ENCODE measurements around the gene KRTAP1-5. TPM values are rescaled to one million over a fixed set of nuclear protein-coding genes. Genes with fewer than 3 reads are reported as not detected.
A peak's percentile ranks its signal among the peaks of the same experiment; 100 is the strongest.

The KRTAP1-5 gene
- total RNA-seq, 4 donors from 2014 or later: not detected

DNA sequence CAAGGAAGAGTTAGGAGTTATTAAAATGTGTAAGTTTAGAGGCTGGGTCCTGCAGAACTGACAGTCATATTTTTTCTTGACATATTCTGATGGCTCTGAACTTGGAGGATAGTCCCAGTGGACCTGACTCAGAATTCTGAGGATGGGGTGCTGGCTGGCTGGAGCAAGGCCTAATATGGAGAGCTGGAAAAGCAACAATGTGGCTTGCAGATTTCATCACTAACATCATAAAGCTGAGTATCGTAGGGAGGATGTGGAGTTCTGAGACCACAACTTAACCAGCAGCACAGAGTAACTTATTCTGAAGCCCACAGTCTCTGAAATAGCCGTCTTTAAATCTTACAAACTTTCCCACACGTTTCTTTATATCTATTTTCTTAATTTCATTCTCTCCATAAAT lies 2.3 kb downstream of the KRTAP1-5 start:
- Histone ChIP-seq H3K27ac (no peak overlapping the region), H3K27me3 (peaks cover 0 to 25% (median 0%) of the 10 kb centered on the region in 4 donors), H3K4me1 (peaks cover 0 to 9% (median 0%) of the 10 kb centered on the region in 3 donors), H3K4me3 (no peak overlapping the region), H3K9me3 (no peaks in the 10 kb centered on the region), H3K36me3 (no peaks in the 10 kb centered on the region)
- intact Hi-C loops (cut with DNase I): no loop called here
- WGBS, 2 donors: 83 to 93% methylated on average over 3 of the region's 3 CpGs
- no peak for DNase-seq
- TF ChIP-seq POLR2A (IDR thresholded peaks at IDR 0.05): no peak
- TF ChIP-seq, protein P1, sequence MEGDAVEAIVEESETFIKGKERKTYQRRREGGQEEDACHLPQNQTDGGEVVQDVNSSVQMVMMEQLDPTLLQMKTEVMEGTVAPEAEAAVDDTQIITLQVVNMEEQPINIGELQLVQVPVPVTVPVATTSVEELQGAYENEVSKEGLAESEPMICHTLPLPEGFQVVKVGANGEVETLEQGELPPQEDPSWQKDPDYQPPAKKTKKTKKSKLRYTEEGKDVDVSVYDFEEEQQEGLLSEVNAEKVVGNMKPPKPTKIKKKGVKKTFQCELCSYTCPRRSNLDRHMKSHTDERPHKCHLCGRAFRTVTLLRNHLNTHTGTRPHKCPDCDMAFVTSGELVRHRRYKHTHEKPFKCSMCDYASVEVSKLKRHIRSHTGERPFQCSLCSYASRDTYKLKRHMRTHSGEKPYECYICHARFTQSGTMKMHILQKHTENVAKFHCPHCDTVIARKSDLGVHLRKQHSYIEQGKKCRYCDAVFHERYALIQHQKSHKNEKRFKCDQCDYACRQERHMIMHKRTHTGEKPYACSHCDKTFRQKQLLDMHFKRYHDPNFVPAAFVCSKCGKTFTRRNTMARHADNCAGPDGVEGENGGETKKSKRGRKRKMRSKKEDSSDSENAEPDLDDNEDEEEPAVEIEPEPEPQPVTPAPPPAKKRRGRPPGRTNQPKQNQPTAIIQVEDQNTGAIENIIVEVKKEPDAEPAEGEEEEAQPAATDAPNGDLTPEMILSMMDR (IDR thresholded peaks at IDR 0.05): no peak

- intact Hi-C loops (cut with DNase I): no loop called here
- DNase-seq: no peak
- no peak for TF ChIP-seq POLR2A (IDR thresholded peaks at IDR 0.05)
- TF ChIP-seq, protein P1 (IDR thresholded peaks at IDR 0.05): no peak
- H3K4me3 ChIP-seq: no peak overlapping the region
- H3K36me3 ChIP-seq: no peaks in the 10 kb centered on the region
- no peaks in the 10 kb centered on the region for H3K9me3 ChIP-seq
- no peak overlapping the region for H3K27ac ChIP-seq
- H3K27me3 ChIP-seq: peaks cover 0 to 15% (median 0%) of the 10 kb centered on the region in 4 donors
- H3K4me1 ChIP-seq: peaks cover 0 to 22% (median 4%) of the 10 kb centered on the region in 3 donors
Observed at GRCh38 chr17:41020336-41020735, 6.7 kb downstream of the KRTAP1-5 start.

- WGBS, 2 donors: 86 to 100% methylated on average over 3 of the region's 3 CpGs
- TF ChIP-seq, protein P1 (IDR thresholded peaks at IDR 0.05): no peak
- TF ChIP-seq POLR2A (IDR thresholded peaks at IDR 0.05): no peak
- H3K36me3 ChIP-seq: no peaks in the 10 kb centered on the region
- H3K27me3 ChIP-seq: peaks cover 0 to 21% (median 0%) of the 10 kb centered on the region in 4 donors
- no peak overlapping the region for H3K4me3 ChIP-seq
- intact Hi-C loops (cut with DNase I): no loop called here
- no peak for DNase-seq
- H3K9me3 ChIP-seq: no peaks in the 10 kb centered on the region
- H3K27ac ChIP-seq: no peak overlapping the region
- peaks cover 0 to 22% (median 4%) of the 10 kb centered on the region in 3 donors for H3K4me1 ChIP-seq
Observed at GRCh38 chr17:41019415-41019814, 7.6 kb downstream of the KRTAP1-5 start.

DNA sequence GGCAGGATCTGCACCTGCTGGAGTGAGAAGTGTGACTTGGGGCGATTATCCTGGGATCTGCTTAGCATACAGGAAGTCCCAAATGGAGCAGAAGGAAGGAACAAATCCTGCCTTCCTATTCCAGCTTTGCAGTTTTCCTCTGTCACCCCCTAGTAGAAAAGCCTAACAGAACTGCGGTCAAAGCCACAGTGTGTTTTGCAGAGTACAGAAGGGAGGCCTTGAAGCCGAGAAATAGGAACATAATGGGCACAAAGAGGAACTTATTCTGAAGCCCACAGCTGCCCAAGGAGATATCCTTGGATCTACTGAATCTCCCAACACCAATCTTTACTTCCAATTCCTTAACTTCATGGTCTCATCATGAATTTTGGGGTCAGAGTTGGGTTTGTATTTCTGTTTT lies 8.5 kb downstream of the KRTAP1-5 start:
- peak overlapping the region in 1 of 4 donors; percentile 25 for H3K27ac ChIP-seq
- TF ChIP-seq, protein P1 (IDR thresholded peaks at IDR 0.05): no peak
- TF ChIP-seq POLR2A (IDR thresholded peaks at IDR 0.05): no peak
- WGBS, 2 donors: 63 to 84% methylated on average over 3 of the region's 3 CpGs

GRCh38 chr17:41016578-41017215 lies 10.3 kb downstream of the KRTAP1-5 start:
- Histone ChIP-seq H3K4me3 (no peak overlapping the region), H3K27ac (no peak overlapping the region), H3K4me1 (peaks cover 0 to 22% (median 4%) of the 10 kb centered on the region in 3 donors), H3K27me3 (peaks cover 0 to 21% (median 0%) of the 10 kb centered on the region in 4 donors), H3K9me3 (no peaks in the 10 kb centered on the region), H3K36me3 (no peaks in the 10 kb centered on the region)
- TF ChIP-seq, protein P1 (IDR thresholded peaks at IDR 0.05): no peak
- no peak for TF ChIP-seq POLR2A (IDR thresholded peaks at IDR 0.05)
- DNase-seq: no peak
- intact Hi-C loops (cut with DNase I): no loop called here
- WGBS, 2 donors: 76 to 77% methylated on average over 10 to 13 of the region's 13 CpGs

More for the DNA sequence above, 8.5 kb downstream of the KRTAP1-5 start:
- no peak overlapping the region for H3K4me3 ChIP-seq
- peaks cover 0 to 22% (median 4%) of the 10 kb centered on the region in 3 donors for H3K4me1 ChIP-seq
- no peak for DNase-seq
- peaks cover 0 to 21% (median 0%) of the 10 kb centered on the region in 4 donors for H3K27me3 ChIP-seq
- intact Hi-C loops (cut with DNase I): no loop called here
- no peaks in the 10 kb centered on the region for H3K36me3 ChIP-seq
- no peaks in the 10 kb centered on the region for H3K9me3 ChIP-seq
